Activated T-cell treated with anti-CD3 and anti-CD28 coated beads for 24 hours (primary cell): Measurements from ENCODE around the gene FAM217B.
"Not testable (repeated sequence)": the region's sequence is repeated elsewhere in the genome, so short reads cannot be mapped to it uniquely, and the experiment has no call there.

Experiments
- DNase-seq: peaks from one replicate; pipeline ENCODE4 v3.0.0-alpha.2; 2020; ENCODE audit warnings: low read depth

Gene FAM217B

DNA sequence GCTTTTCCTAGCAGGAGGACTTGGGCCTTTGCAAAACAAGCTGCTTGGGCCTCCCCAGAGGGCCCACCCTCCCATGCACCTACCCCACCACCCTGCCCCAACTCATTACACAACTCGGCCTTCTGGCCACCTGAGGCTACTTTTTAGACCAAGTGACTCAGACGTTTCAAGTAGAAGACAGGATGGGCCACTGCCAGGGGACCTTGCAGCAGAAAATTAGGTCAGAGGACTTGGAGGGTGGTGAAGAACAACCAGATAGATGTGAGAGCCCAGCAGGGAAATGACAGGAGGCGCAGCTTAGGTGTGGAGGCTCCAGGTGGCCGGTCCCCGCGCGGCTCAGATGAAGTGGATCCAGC, 1.5 kb upstream of the FAM217B start:
- no peak for DNase-seq

DNA sequence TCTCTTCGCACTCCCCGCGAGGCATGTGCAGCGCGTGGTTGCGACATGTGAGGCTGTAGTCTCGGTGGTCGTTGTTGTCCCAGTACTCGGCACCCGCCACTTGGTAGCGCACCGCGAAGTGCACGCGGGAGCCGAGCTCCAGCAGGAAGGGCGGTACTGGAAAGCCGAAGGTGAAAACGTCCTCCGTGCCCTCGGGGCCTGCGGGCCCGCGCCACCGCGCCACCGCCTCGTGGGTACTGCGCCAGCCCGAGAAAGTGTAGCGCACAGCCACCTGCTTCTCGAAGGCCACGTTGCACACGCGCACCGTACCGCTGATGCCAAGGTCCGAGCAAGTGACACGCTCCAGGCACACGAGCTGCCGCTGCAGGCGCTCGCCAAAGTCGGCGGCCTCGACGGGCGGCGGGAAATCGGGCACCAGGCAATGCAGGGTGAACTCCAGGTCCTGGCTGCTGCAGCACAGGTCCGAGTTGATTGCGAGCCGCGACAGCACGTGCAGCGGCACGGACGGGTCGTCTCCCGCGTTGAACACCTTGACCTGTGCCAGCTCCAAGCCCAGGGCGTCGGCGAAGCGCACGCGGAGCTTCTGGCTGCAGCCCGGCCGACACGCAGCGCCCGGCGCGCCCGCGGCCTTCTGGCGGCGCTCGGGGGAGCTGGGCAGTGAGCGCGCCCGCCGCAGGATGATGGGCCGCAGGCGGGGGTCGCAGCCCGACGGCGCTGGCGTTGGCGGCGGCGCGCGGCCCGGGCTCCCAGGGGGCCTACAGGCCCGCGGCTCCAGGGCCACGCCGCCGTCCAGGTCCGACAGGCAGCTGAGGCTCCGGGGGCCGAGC, 924 bp upstream of the FAM217B start:
- DNase-seq, result no peak

DNA sequence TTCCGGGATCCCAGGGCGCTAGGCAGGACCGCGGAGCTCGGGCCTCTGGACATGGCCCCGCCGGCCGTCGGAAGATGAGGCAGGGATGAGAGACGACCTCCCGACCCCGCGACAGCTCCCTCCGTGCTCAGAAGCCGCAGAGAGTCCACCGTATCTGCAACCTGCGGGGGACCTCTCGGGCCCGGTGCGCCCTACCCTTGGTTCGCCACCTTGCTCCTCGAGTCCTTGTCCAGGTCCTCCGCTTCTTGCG, 385 bp upstream of the FAM217B start:
- DNase-seq, result no peak

DNA sequence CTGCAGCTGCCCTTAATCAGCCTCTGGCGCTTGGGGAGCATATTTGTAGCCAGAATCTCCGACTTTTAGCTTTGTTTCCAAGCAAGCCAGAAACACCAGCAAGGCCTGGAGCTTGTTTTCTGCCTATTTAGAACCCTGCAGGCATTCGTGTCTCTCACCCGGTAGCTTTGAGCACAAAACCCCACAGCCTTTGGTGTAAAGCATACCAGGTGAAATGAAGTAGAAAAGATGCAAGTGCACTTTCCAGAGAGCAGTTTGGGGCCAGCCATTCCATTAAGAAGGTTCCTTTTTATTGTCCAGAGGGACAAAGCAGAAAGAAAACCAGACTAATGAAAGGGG, 736 bp downstream of the FAM217B start:
- DNase-seq, result no peak

DNA sequence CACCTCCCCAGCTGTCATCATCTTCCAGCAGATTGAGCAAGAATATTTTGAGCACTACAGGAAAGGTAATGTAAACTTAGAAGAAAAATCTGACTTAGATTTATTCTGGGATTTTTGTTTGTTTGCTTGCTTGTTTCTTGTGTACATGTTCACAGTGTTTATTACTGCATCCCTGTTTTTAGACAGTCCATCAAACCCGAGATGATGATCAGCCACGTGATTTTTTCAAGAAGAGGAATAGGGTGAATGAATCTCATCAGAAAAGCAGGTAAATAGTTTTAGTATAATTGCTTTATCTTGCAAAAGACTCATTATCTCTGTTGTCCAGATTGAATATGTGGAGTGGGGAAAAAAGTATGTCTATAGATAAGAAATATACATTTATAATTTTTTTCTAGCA, 2.1 kb downstream of the FAM217B start:
- no peak for DNase-seq

DNA sequence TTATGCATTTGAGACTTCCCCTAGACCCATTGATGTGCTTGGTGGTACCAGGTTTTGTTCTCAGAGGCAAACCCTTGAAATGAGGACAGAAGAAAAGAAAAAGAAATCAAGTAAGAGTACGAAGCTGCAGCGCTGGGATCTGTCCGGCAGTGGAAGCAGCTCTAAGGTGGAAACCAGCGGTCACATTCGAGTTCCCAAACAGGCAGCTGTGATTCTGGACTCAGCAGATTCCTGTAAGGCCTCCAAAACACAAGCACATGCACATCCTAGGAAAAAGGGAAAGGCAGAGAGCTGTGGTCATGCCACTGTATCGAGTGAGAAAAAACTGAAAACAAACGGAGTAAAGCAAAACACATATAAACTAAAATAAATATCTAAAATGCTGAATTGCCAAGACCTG, 4.5 kb downstream of the FAM217B start:
- no peak for DNase-seq

DNA sequence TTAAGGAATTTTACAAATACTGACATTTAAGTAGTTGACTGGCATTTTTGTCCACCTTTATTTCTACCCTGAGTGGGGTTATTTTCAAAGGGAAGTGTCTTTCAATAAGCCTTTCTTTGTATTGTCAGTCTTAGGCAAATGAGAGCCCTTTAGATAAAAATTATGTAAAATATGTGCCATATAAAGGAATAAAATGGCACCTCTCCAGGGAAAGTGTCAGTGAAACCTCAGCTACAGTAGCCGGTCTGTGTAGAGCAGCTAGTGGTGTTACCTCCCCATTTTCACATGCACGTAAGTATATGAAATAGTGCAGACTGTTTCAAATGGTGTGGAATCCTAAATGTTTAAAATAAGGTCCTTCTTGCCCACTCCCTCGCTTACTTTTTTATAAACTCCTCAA, 5.0 kb downstream of the FAM217B start:
- no peak for DNase-seq

DNA sequence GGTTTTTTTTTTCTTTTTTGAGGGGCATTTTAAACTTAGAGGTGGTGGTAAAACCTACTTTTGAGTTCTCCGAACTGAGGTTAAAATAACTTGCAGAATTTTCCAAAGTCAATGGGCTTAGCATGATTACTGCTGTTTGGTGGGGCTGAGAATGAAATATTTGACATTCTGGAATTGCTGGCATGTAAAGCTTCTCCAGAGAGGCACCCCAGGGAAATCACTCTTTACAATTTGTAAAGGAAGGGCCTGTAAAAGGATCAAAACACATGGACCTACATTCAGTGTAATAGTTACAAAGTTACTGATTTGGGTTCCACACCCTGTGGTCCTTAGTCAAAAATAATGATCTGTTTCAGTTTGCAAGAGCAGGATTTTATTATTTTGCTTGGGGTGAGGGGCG, 5.5 kb downstream of the FAM217B start:
- DNase-seq, result no peak

DNA sequence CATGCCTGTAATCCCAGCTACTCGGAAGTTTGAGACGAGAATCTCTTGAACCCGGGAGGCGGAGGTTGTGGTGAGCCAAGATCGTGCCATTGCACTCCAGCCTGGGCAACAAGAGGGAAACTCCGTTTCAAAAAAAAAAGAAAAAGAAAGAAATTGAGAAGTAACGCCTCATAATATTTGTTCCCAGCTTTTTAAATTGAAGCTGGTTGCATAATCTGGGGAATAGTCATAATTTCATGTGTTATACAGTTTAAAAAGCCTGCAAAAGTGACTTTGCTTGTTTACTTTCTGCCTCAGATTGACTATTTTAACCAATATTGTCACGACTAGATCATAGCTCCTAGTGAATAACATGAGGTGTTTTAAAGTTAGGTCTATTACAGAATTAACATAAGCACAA, 7.2 kb downstream of the FAM217B start:
- DNase-seq, result no peak

DNA sequence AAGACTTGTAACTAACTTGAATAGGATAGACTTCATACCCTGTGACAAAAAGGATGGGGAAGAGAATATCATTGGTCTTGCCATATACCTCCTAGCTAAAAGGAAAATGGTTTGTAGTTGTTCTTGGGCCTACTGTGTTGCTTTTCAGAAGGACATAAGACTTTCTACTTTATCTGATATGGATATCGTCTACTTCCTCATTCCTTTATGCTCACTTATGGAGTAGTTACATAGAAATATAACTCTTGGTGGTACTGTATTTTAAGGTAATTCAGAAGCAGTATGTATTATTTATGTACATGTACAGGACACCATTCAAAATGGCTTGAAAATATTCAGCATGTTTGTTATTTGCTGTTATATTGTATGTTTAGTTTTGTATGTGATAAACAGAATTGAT, 8.0 kb downstream of the FAM217B start:
- DNase-seq, result no peak

DNA sequence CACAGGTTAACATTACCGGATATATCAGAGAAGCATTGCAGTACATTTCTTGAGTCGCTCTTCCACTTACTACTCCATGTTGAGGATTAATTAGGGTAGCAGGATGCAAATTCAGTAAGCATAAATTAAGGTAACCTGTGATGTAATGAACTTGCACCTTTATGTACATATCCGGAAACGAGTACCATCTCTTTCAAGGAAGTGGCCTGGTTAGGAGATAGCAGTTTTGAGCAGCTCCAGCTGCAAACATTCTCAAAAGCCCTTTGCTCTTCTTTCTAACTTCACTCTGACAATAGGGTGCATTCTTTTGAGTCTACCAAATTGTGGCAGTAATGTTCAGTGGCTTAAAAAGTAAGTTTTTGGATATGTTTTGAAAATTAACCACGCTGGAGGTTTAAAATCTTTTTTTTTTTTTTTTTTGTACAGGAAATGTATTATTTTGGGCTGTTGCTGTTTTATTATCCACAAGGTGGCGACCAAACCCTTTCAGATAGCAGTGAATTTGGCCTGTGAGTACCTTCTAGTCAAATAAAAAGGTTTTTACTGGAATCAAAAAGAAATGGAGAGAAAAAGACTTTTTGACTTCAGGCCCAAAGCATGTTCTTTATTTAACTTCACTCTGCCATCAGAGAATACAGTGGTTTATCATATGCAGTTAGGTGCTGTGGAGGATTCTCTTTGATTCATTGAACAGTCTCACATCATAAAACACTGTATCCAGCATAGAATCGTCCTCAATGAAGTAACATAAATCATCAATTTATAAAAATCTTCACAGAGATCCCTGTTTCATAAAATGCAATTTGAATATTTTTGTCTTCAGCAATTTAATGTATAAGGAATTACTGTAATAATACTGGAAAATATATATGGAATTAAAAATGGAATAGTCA, 8.9 kb downstream of the FAM217B start:
- peak; percentile 21 for DNase-seq

DNA sequence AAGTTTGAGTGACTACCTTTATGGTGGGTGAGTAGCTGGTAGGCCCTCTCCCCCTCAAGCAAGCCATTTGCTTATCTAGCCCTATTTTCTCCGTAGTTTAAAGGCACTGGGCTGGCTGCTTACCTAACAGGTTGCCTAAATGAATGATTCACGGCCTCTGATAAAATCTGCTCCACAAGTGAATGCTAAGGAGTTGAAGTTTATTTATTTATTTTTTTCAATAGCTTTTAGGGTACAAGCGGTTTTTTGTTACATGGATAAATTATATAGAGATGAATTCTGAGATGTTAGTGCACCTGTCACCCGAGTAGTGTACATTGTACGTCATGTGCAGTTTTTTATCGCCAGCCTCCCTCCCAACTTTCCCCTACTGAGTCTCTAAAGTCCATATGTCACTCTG, 9.7 kb downstream of the FAM217B start:
- DNase-seq, result no peak

DNA sequence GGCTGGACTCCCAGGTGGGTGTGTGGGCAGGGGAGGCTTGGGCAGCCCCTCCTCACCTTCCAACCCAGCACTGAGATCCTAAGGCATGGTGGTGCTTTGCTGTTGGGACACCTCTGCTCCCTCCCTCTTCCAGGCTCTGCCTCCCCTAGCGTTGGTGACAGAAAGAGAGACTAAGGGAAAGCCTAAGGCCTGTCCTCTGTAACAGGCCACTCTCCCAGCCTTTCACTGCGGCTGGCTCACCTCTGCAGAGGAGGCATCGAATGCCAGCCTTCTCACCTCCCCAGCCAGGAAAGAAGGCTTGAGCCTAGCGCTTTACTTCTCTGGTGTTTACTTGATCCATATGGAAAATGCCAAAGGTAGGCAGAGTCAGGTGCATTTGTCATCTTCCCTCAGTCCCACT, 14.5 kb downstream of the FAM217B start:
- no peak for DNase-seq

DNA sequence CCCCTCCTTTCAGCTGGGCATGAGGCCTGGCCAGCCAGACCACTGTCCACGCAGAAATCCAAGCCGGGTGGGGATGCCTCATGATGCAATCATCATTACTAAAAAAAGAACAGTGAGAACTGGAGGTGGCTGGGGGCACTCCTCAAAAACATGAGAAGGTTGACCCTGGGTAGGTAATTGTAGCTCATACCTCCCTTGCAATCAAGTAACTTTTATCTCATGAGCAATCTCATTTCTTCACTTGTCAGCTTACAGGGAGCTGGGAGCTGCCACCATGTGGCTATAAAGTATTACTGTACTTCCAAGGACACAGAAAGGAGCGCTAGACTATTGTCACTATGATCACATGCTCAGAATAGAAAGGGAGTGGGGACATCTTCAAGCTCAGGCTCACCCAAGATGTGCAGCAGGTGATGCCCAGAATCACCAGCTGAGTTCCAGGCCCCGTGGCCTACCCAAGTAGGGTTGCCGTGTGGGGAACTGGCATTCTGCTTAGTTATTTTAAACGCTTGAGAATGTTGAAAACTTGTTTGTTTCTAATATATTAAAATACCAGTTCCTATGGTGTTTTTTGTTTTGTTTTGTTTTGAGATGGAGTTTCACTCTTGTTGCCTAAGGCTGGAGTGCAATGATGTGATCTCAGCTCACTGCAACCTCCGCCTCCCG, 15.1 kb downstream of the FAM217B start:
- no peak for DNase-seq

DNA sequence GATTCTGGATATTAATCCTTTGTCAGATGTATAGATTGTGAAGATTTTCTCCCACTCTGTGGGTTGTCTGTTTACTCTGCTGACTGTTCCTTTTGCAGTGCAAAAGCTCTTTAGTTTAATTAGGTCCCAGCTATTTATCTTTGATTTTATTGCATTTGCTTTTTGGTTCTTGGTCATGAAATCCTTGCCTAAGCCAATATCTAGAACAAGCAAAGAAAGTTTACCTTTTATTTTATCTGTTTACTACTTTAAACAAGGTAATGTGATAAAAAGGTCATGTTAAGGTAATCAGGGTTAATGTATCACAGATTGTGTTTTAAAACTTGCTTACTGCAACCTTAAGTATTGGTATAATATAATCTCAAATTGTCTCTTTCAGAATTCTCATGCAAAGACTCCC, 17.4 kb downstream of the FAM217B start:
- not testable (repeated sequence) for DNase-seq

DNA sequence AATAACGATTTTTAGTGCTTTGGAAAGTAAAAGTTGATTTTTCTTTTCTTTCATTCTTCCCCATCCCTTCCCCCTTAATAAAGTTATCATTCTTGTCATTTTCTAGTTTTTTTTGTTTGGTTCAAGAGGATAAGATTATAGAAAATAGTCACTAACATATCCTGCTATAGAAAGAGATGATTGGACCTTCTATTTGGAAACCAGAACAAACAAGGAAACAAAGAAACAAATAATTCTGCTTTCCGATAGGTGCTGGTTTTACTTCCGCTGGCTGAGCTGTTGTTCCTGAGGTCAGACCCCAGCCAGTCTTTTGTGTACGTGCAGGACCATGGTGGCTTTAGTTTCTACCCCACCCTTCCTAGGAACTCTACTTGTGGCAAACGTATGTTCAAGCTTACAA, 17.9 kb downstream of the FAM217B start, which contains the start of gene CDH26:
CDH26 (plus strand) TSS at position 301 of the 400 bp plus-strand sequence. CDS start 304 bp downstream, outside the sequence.
- DNase-seq, result no peak

DNA sequence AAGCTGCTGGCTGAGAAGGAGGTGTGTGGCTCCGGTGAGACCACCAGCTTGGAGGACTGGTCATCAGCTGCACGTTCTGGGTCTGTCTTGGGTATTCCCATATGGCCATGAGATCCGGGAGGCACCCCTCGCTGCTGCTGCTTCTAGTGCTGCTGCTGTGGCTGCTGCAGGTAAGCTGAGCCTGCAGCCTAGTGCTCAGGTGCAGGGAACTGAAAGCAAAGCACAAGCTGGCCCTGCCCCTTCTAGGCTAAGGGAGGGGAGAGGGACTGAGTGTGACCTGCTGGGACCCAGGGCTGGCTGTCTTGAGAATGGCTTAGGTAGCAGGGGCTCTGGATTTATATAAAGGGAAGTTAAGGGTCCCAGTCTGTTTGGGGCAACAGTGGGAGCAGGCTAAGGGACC, 18.4 kb downstream of the FAM217B start:
- DNase-seq, result no peak

DNA sequence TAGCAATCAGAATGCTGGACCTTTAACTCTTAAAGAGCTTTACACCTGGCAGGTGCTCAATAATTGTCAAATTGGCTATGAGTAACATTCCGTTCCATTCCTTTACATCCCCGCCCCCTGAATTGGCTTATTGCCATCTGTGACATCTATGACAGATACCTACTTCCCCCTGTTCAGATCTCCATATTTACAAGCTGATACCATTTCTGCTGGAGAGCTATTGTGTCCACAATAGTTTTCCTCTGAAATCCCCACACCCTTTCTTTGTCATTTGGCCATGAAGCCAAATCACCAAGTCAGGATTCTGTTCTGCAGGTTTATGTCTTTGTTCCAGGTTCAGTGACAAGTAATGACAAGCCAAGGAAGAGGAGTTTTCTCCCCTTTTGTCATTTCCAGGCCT, 21.2 kb downstream of the FAM217B start:
- no peak for DNase-seq

DNA sequence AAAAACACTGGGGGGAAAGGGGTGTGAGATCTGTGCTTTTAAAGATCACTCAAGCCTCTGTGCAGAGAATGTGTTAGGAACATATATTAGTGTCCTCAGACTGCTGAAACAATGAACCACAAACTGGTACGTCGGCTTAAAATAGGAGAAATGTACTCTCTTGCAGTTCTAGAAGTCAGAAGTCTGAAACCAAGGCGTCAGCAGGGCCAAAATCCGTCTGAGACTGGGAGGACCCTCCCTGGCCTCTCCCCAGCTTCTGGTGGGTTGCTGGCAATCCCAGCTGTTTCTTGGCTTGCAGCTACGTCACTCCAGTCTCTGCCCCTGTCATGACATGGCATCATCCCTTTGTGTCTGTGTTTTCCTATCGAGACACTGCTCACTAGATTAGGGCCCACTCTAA, 22.0 kb downstream of the FAM217B start:
- no peak for DNase-seq

DNA sequence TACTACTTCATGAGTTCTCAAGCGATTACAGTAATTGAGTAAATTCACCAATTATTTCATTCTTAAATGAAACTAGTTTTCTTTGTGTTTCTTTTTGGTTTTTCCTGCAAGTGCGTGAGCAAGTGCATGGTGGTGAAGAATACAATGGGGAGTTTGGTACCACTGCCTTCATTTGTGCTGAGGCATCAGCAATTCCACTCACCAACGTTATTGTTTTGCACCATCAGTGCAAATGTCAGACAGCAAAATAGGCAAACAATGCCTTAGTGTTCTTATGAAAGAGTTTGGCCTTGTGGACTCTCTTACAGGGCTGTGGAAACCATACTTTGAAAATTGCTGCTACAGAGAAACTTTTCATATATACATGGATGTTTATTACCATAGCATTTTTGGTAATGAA, 26.2 kb downstream of the FAM217B start:
- no peak for DNase-seq

DNA sequence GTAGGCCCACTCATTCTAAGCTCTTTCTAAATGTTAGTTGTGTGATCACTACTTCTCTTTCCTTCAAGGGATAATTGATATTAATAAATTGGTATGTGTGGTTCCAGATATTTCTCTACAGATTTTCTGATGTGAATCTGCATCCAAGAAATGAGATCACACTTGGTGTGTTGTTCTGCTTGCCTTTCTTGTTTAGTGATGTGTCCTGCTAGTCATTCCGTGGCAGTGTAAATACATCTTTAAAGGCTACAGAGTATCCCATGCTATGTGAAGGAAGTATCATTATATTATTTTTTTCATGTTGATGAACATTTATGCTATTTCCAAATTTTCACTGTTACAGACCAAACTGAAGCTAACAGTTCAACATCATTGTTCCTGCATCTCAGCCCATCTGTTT, 31.2 kb downstream of the FAM217B start:
- DNase-seq, result no peak

DNA sequence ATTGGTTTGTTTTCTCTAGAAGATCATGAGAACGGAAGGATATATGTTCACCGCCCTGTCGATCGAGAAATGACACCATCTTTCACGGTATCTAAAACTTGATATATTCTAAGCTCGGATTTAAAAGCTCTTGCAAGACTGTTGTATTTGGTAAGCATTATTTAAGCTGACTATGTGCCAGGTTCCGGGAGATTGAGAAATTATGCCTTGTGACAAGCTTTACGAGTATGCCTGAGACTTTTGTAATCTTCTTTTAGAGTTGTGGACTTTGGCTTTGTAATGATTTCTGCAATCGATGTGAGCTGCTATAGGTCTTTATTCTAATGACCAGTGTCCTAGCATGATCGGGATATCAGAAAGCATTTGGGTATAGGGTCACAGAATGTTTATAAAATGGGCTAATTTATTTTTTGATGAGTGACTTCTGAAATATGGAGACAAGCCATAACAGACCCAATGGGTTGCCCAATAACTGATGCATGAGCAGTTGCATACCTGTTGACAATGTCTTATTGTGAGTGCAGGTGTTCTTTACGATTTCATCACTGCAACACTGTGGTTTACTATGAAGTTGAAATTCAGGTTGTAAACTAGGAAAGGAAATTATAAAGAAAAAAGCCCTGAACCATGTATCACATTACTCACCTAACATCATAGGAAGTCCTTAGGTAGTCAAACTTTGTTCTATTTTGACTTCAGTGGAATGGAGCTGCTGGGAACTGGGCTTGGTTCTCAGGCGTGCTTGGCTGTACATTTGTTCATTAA, 32.0 kb downstream of the FAM217B start:
- no peak for DNase-seq
